Esophagus squamous epithelium (tissue), 4 donors: ENCODE measurements around the gene SPATA31E1.
"Not testable (repeated sequence)": the region's sequence is repeated elsewhere in the genome, so short reads cannot be mapped to it uniquely, and the experiment has no call there.

Source experiments
- CTCF ChIP-seq, 6 experiments: fragments of 450-650 bp in 4 of 6; fragments of 200-600 bp in 2 of 6; sonication (generic) in 2 of 6; IDR thresholded peaks; one replicate each; pipeline ENCODE4 v1.5.1; 2016 to 2019; ENCODE audit warnings: antibody characterized with exemption in 6 of 6, mild to moderate bottlenecking in 4 of 6, moderate library complexity in 4 of 6
- POLR2A ChIP-seq, 4 donors: fragments of 450-650 bp; IDR thresholded peaks; one replicate each; pipeline ENCODE4 v1.6.1; 2017; ENCODE audit warnings: antibody characterized with exemption in 4 of 4, mild to moderate bottlenecking in 4 of 4, moderate library complexity in 3 of 4

GRCh38 chr9:87937352-87937751 is 54.7 kb downstream of the SPATA31E1 start:
- TF ChIP-seq CTCF, POLR2A (IDR thresholded peaks at IDR 0.05): not testable (repeated sequence)
